GM19328 (cell line): ENCODE data around the gene SSR4.
"Not testable (repeated sequence)": the region's sequence is repeated elsewhere in the genome, so short reads cannot be mapped to it uniquely, and the experiment has no call there.

ENCODE experiments used
- ATAC-seq: cut with Tn5 transposase; IDR thresholded peaks from one replicate; pipeline ENCODE4 v1.9.1; 2021; ENCODE audit warnings: mild to moderate bottlenecking, moderate library complexity; ENCODE audit not compliant: unreplicated experiment

Gene SSR4

GRCh38 chrX:153803211-153804099 lies 9.0 kb downstream of the SSR4 start:
- ATAC-seq = no peak

GRCh38 chrX:153804100-153804595 lies 9.7 kb downstream of the SSR4 start:
- ATAC-seq = no peak

- no peak for ATAC-seq
These were observed 10.2 kb downstream of the SSR4 start for GRCh38 chrX:153804621-153805020.

GRCh38 chrX:153805436-153805835 lies 11.0 kb downstream of the SSR4 start:
- no peak for ATAC-seq

- ATAC-seq = no peak
These were observed 12.6 kb downstream of the SSR4 start for GRCh38 chrX:153806999-153807575.

GRCh38 chrX:153807976-153808375 lies 13.5 kb downstream of the SSR4 start:
- ATAC-seq = no peak

- no peak for ATAC-seq
These were observed 17.8 kb downstream of the SSR4 start for GRCh38 chrX:153812220-153812619.

- ATAC-seq = no peak
These were observed 18.7 kb downstream of the SSR4 start for GRCh38 chrX:153813161-153813560.

GRCh38 chrX:153814591-153815315 lies 20.3 kb downstream of the SSR4 start:
- ATAC-seq = no peak

- no peak for ATAC-seq
These were observed 22.6 kb downstream of the SSR4 start for GRCh38 chrX:153816831-153817690.

- not testable (repeated sequence) for ATAC-seq
These were observed 23.6 kb downstream of the SSR4 start for GRCh38 chrX:153818064-153818463.

GRCh38 chrX:153818571-153819383 lies 24.3 kb downstream of the SSR4 start:
- no peak for ATAC-seq

- no peak for ATAC-seq
These were observed 25.0 kb downstream of the SSR4 start for GRCh38 chrX:153819384-153820040.

- no peak for ATAC-seq
These were observed 26.1 kb downstream of the SSR4 start for GRCh38 chrX:153820601-153821000.

- ATAC-seq = no peak
These were observed 26.6 kb downstream of the SSR4 start for GRCh38 chrX:153821066-153821465.

- ATAC-seq = no peak
These were observed 29.9 kb downstream of the SSR4 start for GRCh38 chrX:153824348-153824747.

GRCh38 chrX:153825042-153825441 lies 30.6 kb downstream of the SSR4 start:
- ATAC-seq = no peak

GRCh38 chrX:153827016-153827415 lies 32.5 kb downstream of the SSR4 start:
- ATAC-seq = no peak

- no peak for ATAC-seq
These were observed 33.4 kb downstream of the SSR4 start for GRCh38 chrX:153827903-153828302.
